SKM-1 treated with dmso at 0.1 percent for 144 hours (cell line): ENCODE data around the gene ADAM19.
A peak's percentile ranks its signal among the peaks of the same experiment; 100 is the strongest.

Experiments used
- DNase-seq: peaks from one replicate; lab custom pipeline; 2025; ENCODE audit not compliant: unreplicated experiment; lab: John Stamatoyannopoulos, UW

Gene ADAM19

DNA sequence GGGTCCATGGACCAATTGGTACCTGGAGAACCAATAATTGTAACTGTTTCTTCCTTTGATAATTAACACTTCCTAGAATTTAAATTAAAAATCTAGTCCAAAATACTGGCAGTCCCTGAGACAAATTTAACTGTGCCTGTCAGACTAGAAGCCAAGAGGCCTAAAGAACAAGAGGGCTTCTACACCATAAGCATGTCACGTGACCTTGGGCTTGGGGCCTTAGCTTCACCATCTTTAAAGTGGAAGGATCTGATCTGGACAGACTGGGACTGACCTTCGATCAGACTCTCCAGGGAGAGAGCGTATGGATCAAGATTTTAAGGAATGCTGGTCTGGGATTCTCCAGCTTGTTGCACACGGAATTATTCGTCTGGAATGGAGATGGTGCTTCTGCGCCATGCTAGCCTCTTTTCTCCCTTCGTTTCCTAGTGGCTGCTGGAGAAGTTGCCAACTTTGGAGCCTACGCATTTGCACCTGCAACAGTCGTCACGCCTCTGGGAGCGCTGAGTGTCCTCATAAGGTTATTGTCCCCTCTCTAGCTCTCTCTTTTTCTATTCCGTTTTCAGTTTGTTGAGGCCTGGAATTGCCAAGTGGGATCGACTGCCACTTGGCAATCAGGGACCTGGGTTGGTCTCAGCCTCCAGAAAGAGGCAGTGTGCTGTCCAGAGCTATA lies 107.1 kb downstream of the ADAM19 start:
- DNase-seq: no peak

DNA sequence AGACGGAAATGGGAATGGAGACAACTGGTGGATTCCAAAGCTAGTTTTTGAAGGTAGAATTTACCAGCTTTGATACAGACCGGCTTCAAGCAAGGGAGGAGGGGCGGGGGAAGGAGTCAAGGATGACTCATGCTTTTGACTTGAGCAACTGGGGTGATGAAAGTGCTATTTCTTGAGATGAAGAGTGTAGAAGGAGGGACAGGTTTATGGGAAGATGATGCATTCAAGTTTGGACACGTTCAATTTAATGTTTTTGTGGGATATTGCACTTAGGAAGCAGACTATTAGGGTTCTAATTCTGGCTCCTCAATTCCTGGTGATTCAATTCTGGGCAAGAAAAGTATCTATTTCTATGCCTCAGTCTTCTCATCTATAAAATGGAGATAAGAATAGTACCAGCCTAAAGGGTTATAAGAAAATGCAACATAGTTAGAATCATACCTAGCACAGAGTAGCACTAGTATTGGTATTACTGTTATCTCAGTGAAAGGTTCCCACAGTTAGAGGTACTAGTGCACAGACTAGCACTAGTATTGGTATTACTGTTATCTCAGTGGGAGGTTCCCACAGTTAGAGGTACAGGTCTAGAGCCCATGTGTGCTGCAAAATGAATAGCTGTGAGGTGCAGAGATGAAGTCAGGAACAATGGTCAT lies 110.9 kb downstream of the ADAM19 start:
- DNase-seq: peak; percentile 80

DNA sequence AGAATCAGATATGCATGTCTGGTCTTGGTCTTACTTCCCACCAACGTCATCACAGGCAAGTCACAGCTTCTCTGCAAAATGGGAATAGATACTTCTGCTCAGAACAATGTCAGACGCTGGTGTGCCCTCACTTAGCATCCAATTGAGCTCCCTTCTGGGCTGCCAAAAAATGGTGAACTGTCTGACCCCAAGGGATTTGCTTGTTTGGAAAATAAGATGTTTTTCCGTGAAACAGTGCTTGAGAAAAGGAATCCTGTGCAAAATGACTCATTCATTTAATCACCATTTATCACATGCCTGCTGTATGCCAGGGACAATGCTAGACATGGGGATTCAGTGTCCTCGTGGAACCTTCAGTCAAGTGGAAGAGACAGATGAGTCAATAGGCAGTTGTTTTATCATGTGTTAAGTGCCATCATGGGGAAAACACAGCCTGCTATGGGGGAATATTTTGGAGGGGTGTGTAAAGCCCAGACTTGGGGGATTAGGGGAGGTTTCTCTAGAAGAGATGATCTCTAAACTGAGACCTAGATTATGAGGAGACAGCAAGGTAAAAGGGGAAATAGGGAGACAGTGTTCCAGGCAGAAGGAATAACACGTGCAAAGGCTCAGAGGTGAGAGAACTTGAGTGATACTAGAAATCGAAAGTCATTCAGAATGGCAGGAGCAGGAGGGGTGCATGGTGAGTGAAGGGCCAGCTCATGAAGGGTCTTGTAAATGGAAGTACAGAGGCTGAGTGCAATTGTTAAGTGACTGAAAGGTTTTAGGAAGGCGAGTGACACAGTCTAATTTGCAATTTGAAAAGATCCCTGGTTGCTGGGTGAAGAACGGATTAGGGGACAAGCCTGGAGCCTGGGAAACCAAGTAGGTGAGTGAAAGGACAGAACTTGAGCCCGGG lies 111.7 kb downstream of the ADAM19 start:
- DNase-seq: no peak

DNA sequence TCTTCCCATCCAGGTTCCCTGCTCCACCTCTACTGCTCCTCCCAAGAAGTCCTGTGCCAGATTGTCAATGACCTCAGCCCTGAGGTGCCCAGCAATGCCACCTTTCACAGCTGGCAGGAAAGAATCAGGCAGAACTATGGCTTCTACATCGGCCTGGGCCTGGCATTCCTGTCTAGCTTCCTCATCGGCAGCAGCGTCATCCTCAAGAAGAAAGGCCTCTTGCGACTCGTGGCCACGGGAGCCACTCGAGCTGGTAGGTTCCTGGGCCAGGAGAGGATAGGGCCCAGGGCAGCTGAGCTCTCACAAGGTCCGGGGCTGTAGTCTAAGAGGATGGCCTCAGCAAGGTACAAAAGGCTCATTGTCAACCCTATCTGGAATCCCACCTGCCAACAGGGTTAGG lies 112.5 kb downstream of the ADAM19 start:
- no peak for DNase-seq

DNA sequence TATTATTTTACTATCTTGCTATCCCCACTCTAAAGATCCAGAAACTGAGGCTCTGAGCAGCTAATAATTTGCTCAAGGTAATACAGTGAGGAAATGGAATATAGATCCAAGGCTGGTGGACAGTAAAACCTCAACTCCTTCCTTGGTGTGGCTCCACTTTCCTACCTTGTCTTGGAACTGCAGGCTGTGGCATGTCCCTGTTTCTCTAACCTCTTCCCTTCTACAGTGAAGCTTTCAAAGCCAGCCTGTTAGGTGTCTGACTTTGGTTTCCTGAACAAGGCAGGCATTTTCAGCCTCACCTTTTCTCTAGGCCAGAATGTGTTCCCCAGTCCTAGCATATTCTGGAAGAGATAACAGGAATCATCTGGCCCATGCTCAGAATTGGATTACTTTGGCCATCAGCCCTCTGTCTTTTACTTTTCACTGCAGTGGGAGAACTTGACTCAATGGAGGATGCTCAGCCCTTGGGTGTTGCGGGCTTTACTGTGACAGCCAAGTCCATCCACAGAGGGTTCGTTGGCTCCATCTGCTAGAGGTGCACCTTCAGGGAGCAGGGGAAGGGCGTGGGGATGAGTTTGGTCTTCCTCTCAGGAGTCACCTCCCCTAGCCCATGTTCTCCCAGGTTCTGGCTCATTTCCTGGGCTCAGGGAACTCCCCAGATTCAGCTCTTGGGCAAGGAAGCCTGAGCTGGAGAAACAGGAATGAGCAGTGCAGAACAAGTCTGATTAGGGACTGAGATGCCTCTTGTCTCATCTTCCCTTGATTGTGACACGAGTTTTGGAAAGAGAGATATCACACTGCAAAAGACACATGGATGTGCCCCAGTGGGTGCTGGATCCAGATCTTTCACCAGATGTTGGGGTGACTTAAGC lies 114.4 kb downstream of the ADAM19 start:
- no peak for DNase-seq

DNA sequence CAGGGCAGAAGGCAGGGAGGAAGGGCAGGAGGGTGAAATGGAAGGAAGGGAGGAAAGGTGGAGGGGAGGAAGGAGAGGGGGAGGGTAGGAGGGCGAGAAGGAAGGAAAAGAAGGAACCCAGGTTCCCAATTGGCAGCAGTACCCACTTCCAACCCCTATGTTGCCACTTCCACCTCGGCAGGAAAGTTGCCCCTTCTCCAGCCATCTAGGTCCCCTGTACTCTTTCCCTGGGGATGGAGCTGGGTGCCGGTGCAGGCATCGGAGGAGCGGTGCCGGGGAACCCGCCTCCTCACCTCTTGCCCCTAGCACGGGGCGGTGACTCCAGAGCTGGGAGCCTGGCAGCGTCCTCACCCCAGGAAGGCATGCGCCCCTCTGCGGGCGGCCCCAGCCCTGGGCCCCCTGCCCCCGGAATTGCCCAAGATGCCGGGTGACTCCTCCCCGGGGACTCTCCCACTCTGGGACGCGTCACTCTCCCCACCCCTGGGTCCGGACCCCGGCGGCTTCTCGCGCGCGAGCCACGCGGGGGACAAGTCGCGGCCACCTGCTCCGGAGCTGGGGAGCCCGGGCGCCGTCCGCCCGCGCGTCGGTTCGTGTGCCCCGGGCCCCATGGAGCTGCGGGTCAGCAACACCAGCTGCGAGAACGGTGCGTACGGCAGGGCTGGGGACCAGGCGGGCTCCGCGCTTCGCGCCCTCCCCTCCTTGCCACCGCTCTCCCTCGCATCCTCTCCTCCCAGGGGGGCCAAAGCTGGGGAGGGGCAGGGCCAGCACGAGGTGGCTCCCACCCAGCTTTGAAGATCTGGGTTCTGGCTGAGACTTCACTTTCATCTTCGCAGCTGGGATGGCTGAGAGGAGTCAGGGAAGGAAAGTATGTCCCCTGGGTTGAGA lies 115.6 kb downstream of the ADAM19 start, which contains the start of gene NIPAL4:
NIPAL4 (plus strand) TSS at position 499 of the 885 bp plus-strand sequence; CDS start at position 607, 108 bp downstream.
- no peak for DNase-seq

DNA sequence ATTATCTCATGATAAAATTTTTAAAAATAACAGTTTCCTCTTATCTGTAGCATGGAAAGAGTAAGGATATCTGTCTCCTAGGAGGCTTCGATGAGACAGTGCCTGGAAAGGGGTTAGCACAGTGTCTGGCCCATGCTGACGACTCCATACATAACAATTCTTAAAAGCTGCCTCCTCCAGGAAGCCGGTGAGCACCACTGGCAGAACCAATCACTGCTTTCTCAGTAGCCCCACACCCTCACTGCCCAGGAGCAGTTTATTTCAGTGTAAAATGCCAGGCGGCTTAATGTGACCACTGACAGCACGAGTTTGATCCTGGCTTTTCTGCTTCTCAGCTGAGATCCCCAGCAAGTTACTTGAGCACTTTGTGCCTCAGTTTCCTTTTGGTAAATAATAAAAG lies 116.7 kb downstream of the ADAM19 start:
- DNase-seq: no peak

DNA sequence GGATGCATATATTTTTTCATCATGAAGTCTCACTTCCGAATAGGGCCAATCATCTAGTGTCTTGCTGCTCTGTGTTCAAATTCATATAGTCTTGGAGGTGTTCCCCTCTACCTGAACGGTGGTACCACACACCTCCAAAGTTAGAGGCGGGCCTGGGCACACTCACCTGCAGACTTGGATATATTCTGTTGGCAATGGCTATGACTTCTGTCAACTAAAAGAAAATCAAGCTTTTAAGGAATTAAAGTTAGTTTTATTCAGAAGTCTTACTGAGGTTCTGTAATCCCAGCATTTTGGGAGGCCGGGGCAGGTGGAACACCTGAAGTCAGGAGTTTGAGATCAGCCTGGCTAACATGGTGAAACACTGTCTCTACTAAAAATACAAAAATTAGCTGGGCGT lies 118.2 kb downstream of the ADAM19 start:
- DNase-seq: no peak

DNA sequence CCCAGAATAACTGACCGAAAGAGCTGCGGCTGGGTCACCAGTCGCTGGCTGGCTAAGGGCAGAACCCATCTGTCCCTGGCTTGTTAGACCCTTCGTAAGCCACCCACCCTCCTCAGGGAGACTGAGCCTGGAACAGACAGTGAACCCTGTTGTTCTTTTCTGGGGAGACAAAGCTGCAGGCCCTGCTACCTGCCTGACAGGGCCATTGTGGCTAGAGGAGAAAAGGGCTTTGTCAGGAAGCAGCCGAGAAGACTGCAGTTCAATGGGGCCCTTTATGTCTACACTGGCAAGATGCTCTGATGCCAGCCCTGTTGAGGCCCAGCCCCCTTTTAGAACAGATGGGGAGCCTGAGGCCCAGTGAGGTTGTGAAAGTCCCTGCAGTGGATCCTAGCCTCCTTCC lies 119.3 kb downstream of the ADAM19 start:
- no peak for DNase-seq

DNA sequence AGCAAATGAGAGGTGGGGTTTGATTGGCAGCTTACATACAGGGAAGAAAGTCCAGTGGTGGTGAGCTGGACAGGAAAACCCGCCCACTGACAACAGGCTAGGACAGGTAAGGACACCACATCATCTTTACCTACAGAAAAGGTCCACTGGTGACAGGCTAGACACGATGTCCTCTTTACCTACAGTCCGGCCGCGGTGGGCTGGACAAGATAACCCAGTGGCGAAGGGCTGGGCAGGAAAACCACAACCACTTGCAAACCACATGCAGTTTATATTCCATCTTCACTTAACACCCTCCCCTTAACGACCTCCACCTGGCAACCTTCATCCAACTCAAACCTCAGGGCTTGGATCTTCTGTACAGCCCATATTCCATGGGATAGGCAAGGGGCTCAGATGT lies 120.5 kb downstream of the ADAM19 start:
- DNase-seq: no peak

DNA sequence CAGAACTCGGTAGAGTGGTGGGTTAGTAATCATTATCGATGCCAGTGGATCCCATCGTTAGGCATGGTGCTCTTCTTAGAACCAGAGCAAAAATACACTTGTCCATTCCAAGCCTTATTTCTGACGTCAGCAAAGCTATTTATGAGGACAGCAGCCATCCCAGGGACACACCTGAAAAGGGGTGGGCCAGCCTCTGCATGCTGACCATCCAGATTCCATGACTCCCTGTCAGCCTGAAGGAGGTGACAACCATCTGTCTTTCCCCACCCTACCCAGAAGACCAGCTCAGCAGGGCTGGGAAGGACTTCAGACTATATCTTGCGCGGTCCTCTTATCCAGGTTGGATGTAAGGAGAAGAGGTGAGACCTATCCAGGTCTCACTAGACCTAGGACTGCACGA lies 121.3 kb downstream of the ADAM19 start:
- DNase-seq: no peak

DNA sequence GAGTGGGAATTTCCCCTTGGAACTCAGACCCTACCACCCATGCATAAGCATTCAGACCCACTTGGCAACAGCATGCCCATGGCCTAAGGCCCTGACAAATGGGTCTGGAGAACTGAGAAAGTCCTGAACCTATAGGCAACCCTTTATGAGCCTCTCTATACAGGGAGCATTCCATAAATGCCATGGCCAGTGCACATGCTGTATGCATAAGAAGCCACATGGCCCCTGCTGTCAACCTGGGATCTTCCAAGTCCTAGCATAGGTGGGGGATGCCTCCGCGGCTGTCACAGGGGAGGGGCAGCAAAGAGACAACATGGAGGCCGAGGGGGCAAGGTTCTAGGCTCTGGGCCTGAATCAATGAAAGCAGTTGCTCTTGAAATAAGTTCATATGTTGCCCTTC lies 123.8 kb downstream of the ADAM19 start:
- no peak for DNase-seq

DNA sequence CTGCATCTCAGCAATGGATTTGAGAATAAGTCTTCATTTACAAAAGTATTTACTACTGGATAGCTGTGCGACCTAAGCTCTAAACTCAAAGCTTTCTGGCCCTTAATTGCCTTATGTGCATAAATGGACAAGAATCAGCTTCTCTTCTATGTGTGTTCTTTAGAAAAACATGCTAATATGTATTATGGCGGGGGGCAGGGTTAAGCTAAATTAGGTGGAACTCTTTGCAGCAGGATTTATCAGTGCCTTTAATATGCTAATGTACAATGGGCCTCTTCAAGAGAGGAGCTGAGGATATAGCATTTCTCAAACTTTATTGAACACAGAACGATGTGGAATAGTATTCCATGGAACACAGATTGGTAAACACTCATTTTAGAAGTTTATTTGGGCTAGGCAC lies 125.6 kb downstream of the ADAM19 start:
- DNase-seq: no peak

DNA sequence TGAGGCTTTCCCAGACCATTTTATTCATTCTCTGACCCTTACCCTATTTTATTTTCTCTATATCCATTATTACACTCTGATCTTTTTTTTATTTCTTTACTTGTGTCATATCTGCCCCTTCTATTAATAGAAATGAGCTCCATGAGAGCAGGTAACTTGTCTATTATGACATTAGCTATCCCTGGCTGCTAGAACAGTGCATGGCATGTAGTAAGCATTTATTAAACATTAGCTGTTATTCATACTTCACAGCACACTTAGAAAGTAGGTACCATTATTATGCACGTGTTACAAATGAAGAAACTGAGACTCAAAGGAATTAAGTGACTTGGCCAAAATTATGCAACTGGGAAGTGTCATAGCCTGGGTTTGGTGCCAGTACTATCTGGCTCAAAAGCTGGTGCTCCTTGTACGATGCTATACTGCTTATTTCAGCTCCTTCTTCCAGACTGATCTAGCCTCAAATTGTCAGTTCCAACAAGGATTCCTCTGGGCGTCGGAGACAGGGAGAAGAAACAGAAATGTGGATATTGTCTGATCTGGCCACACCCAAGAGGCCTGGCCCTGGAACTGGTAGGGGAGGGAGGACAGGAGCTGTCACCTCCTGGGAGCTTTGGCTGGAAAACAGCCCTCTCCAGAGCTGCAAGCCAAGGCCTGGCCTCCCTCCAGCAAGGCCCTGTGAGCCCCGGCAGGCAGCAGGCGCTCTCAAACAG lies 126.4 kb downstream of the ADAM19 start:
- DNase-seq: no peak

DNA sequence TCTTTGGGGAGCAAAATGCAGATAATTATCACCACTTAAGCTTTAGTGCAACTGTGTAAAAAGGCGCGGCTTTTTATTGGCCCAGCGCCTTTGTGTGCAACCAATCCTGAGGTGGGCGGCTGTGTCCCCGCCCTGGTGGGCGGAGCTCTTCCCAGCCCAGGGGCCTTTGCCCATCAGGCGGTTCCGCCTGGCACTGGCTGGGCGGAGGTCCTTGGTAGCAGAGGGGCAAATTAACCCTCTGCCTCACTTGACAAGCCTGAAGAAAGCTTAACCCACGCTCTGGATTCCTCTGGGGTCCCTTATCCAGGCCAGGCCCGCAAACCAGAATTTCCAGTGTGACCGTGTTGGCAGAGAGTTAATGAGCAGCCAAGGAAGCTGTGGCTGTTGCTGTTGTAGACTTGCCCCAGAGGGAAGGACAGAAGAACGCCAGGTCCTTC lies 128.4 kb downstream of the ADAM19 start:
- DNase-seq: no peak

DNA sequence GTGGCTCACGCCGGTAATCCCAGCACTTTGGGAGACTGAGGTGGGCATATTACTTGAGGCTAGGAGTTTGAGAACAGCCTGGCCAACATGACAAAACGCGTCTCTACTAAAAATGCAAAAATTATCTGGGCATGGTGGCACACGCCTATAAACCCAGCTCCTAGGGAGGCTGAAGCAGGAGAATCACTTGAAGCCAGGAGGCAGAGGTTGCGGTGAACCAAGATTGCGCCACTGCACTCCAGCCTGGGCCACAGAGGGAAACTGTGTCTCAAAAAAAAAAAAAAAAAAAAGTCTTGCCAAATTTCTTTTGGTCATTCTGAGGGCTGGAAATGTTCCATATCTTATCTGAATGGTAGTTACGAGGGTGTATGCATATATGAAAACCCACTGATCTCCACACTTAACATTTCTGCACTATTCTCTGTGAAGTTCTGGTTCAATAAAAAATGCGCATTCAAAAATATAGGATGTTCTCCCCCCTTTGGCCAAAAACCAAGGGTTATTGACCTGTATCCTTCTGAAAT lies 129.1 kb downstream of the ADAM19 start:
- no peak for DNase-seq

DNA sequence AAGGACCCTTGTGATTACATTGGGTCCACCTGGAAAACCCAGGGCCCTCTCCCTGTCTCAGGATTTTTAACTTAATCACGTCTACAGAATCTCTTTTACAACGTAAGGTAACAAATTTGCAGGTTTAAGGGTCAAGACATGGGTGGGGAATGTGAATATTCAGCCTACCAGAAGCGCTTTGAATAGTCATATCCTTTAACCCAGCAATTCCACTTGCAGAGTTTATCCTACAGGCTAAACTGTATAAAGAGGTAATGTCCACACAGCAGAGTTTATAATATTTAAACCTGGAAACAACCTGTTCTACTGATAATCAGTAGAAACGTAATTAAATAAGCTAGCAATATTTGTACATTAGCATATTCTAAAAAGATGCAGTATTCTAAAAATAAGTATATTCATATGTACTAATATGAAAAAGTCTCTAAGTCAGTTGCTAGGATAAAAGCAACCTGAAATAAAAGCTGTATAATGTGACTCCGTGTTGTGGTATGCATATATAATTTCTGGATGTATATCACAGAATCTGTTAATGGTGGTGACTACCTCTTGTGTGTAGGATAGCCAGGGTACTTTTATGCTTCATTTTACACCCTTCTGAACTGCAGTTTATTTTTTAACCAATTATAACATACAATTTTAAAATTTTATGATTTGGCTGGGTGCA lies 129.7 kb downstream of the ADAM19 start:
- DNase-seq: no peak

DNA sequence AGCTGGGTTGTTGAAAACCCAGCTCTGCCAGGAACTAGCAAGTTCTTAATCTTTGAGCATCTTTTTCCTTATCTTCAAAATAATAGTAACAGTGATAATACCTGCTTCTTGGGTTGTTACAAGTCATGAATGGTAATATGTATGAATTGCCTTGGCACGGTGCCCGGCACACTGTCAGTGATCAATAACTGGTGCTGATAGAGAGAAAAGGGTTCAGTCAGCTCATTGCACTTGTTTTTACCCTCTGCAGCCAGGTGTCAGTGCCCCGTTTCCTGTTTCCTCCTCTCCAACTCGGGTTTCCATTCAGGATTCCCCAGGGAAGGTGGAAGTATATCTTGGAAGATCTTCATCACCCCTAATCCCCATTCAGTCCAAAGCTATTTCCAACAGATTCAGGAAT lies 131.4 kb downstream of the ADAM19 start:
- no peak for DNase-seq
